C4-2B (cell line): ENCODE data around the gene CRMP1.

Source experiments
- ZFX ChIP-seq: fragments of 450-650 bp; IDR thresholded peaks from 2 replicates; pipeline ENCODE4 v1.6.1; 2017
- TF ChIP-seq, protein P1 (sequence below): fragments of 450-650 bp; conservative IDR thresholded peaks from 2 replicates; pipeline ENCODE4 v1.5.1; 2017; ENCODE audit warnings: mild to moderate bottlenecking

DNA sequence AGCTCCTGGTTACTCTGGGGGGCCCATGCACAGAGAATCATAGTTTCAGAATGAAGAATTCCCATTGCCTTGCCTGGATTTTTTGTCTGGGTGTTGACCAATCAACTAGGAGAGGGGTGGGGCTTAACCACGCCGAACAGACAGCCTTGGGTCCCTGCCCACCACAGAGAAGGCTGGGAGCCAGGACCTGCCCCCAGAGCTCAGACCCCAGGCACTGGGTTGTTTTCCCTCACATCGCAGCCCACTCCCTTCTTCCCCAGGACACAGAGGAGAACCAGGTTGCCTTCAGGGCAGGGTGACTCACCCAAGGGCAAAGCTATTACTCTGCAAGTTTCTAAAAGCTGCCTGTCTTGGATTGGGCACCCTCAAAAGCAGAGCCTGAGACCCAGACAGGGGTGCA, 23.3 kb upstream of the CRMP1 start:
- TF ChIP-seq, protein P1, sequence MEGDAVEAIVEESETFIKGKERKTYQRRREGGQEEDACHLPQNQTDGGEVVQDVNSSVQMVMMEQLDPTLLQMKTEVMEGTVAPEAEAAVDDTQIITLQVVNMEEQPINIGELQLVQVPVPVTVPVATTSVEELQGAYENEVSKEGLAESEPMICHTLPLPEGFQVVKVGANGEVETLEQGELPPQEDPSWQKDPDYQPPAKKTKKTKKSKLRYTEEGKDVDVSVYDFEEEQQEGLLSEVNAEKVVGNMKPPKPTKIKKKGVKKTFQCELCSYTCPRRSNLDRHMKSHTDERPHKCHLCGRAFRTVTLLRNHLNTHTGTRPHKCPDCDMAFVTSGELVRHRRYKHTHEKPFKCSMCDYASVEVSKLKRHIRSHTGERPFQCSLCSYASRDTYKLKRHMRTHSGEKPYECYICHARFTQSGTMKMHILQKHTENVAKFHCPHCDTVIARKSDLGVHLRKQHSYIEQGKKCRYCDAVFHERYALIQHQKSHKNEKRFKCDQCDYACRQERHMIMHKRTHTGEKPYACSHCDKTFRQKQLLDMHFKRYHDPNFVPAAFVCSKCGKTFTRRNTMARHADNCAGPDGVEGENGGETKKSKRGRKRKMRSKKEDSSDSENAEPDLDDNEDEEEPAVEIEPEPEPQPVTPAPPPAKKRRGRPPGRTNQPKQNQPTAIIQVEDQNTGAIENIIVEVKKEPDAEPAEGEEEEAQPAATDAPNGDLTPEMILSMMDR: no peak
- no peak for TF ChIP-seq ZFX
